HG02571 (cell line): ENCODE measurements around the gene ARHGEF2.

Experiments used
- ATAC-seq: cut with Tn5 transposase; IDR thresholded peaks from one replicate; pipeline ENCODE4 v1.9.1; 2021; ENCODE audit warnings: mild to moderate bottlenecking, moderate library complexity; ENCODE audit not compliant: unreplicated experiment

ARHGEF2 gene

DNA sequence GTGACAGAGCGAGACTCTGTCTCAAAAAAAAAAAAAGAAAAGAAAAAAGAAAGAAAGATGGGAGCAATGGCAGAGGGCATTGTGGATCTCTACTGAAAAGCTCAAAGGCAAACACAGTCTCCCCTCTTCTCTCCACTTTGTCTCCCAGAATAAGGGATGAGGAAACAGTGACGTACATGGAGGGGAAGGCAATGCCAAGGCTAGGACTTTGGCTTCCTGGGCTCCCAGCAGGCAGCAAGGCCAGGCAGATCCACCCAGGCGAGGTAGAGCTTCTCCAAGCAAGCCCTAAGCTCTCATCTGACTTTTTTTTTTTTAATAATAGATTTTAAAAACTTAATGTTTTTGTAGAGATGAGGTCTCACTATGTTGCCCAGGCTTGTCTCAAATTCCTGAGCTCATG, 4.6 kb downstream of the ARHGEF2 start:
- no peak for ATAC-seq

DNA sequence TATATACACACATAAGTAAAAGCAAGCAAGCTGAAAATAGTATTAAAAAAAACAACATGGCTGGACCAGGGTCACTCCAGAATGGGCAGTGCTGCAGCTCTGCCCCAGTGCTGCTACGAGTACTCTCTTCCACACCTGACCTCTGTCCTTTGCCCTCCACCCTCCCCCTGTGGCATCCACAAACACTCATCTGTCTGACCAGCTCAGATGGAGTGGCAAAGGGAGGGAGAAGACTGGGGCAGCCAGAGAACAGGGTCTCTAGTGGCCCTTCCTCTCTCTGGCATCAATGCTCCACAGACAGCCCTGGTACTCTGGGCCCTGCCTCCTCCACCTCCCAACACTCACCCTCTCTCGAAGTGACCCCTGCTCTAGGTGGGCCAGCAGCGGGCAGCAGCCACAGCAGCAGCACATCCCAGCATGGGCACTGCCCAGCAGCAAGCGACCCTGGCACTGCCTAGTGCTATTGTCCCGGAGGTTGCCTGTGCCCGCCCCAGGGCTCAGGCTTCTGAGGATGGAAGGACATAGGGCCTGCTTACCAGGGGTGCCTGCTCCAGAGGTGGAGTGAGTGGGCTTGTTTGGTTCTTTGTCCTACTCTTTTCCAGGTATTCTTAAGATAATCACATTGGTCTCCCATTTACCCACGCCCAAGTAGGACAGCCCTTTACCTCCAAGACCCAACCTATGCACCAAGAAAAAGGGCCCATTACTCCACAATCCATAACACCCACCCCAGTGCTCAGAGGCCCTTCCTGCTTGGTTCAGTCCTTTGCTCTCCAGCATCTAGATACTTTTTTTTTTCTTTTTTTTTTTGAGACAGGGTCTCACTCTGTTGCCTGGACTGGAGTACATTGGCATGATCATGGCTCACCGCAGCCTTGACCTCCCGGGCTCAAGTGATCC, 6.2 kb downstream of the ARHGEF2 start:
- no peak for ATAC-seq

DNA sequence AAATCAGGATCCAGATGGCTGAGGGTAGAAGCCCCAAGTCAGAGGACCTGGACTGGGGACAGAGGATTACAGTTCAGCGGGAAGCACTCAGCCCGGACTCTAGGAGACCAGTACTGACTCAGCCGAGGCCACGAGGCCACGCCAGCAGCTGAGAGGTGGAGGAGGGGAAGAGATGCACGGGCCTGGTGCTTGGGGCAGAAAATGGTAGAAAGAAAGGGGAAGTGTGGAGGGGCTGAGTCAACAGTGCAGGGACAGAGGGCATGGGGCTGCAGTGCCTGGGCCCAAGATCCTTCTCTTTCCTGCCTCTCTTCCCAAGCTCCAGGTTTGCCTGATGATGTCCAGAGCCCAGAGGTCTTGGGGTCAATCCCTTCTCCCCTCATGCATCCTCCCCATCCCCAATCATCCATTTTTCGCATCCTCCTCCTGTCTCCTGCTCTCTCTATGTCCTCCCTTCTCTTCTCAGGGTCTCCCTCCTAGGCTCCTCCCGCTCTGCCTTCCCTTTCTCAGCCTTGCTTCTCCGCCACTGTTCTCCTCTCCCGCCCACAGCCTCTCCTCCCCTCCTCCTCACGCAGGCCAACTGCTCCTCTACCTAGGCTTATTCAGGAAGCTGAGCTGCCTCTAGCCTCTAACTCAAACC, 7.7 kb downstream of the ARHGEF2 start:
- ATAC-seq = peak; percentile 41

DNA sequence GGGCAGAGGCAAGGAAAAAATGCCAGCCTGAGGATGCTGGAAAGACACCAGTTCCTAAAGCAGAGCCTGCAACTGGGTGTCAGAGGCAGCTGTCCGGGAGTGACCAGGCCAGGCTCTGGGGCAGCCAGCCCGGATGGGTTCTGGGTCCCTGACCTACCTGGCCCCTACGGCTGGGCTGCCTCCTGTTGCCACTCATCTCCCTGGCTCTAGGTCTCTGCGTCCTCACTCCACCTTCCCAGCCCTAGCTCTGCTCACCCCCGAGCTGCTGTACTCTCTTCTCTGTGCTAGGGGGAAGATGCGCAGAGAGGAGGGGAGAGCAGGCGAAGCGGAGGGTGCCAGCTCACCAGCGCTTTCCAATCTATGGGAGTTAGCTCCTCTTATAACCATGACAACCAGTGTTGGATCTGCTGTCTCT, 9.0 kb downstream of the ARHGEF2 start:
- ATAC-seq = no peak

DNA sequence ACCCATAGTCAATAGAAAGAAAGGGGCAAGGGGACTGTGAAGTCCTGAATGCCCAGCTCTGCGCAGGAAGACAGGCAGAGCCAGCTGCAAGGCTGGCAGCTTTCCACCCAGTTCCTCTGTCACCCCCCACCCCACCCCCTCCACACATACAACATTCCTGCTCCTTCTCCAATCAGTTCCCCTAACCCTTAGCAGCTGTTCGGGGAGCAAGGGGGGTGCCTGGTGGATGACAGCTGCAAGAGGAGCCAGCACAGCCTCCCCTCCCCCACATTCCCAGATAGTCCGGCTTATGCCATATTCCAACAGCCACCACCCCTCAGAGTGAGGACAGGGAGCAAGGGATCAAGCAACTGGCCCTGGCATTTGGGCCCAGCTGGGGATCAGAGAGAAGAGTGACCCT, 9.7 kb downstream of the ARHGEF2 start:
- ATAC-seq = no peak

DNA sequence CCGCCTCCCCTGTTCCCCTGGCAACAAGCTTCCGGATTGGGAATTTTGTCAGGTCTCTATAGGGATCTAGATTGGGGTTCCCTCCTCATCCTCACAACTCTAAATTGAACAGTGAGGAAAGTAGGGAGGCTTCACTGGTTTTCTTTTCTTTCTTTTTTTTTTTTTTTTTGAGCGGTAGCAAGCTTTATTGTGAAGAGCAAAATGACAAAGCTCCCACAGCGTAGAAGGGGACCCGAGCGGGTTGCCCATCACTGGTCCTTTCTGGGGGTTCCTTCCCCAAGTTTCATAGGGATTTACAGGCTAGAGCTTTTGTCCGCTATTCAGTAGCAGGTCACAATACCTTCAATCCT, 10.3 kb downstream of the ARHGEF2 start:
- no peak for ATAC-seq

DNA sequence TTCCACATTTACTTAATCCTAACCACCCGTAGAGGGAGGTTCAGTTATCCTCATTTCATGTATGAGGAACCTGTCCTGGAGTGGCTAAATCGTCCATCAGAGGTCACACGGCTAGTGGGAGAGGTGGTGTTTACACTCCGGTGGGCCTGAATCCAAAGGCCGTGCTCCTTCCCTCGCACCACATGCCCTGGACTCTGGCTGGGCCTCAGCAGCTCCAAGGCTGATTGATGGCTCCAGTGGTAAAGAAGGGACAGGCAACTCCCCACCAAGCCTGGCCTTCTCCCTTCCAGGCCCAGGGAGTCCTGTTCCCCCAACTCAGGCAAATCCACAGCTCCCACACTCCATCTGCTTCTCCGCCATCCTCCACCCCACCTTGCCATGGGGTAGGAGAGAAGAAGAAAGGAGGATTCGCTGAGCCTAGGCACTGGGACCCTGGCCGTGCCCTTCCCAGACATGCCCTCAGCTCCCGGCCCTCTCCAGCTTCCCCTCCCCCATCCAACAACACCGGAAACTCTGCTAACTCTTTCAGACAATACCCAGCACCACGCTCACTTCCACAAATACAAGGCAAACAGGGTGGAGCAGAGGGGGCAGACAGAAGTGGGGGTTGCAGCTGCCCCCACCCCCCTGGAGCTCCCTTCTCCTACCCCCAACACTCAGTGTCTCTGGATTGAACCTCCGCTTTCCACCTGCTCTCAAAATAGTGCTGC, 10.9 kb downstream of the ARHGEF2 start:
- ATAC-seq = no peak

DNA sequence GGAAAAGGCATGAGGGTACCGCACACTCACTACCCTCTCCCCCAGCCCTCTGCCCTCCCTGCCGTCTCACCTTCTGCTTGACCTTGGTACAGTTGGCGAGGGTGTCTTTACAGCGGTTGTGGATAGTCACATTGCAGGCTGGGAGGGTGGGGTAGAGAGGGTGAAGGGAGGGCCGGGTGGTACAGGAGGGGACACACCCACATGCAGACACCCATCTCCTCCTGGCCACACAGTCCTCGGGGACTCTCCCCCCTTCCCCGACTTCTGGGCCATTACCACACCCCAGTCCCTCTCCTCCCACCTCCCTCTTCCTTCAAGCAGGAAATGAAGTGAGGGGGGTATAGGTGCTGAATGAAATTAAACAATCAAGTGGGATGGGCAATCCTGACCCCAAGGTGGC, 11.6 kb downstream of the ARHGEF2 start:
- no peak for ATAC-seq

DNA sequence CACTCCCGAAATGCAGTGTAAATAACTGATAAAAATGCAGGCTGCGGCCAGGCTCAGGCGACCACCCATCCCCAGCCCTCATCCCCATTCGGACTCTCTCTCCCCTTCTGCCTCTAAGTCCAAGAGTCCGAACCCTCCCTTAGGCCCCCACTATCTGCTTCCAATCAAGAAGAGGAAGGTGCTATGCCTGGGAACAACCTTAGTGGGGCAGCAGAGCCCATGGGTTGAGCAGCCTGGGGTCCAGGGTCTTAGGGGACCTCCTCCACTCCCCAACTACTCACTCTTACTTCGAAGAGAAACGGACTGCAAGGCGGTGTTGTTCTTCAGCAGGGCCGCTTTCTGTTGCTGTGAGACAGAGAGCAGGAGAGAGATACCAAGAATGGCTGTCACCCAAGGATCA, 12.2 kb downstream of the ARHGEF2 start:
- ATAC-seq = no peak

DNA sequence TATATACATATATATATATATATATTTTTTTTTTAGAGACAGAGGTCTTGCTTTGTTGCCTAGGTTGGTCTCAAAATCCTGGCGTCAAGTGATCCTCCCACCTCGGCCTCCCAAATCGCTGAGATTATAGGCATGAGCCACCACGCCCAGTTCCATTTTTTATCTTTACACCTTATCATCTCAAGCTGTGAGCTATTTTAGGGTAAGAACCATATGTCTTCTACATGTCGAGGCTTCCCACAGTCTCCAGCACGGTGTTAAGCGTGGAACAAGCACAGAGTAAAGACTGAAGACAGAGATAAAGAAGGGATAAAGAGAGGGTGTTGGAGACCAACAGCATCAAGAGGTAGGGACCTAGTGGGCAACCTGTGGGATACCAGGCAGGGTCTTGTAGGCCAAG, 14.2 kb downstream of the ARHGEF2 start:
- no peak for ATAC-seq

DNA sequence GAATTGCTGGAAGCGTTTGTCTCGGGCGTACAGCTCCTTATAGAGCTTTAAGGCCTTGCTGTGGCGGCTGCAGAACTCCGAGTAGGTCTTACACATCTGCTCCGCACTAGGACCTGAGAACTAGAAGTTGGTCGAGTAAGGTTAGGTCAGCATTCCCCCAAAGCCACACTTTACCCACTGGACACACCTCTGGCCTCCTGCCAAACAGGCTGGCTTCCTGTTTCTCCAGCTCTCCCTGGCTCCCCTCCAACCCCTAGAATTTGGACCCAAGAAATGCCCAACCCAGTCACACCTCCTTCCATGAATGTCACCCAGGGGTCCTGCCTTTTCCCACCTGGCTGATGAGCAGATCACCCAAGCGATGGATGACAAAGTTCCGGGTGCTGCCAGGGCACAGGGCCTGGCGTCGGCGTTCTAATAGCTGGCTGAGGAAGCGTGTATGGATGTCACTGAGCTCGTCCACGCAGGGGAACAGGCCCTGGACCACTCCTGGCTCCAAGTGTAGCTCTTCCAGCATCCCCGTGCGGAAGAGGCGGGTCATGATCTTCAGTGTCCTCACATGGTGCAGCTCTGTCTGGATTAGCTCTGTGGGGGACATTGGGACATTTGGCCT, 15.6 kb downstream of the ARHGEF2 start:
- ATAC-seq = no peak

DNA sequence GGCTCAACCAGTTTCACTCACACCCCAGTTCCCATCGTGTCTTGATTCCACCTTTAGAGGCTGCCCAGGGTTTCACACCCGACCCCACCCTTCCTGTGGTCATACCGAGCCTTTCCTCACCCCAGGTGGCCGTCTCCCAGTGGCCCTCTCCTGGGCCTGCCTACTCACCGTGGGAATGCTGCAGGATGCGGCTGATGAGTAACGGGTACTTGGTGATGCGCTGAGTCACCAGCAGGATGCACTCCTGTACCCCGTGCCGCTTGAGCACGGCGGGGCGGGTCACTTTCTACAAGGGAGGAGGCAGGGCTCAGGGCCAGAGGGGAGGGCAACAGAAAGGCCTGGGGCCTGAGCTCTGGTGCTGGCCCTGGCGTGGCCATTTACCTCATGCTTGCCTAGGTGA, 16.4 kb downstream of the ARHGEF2 start:
- ATAC-seq = no peak

DNA sequence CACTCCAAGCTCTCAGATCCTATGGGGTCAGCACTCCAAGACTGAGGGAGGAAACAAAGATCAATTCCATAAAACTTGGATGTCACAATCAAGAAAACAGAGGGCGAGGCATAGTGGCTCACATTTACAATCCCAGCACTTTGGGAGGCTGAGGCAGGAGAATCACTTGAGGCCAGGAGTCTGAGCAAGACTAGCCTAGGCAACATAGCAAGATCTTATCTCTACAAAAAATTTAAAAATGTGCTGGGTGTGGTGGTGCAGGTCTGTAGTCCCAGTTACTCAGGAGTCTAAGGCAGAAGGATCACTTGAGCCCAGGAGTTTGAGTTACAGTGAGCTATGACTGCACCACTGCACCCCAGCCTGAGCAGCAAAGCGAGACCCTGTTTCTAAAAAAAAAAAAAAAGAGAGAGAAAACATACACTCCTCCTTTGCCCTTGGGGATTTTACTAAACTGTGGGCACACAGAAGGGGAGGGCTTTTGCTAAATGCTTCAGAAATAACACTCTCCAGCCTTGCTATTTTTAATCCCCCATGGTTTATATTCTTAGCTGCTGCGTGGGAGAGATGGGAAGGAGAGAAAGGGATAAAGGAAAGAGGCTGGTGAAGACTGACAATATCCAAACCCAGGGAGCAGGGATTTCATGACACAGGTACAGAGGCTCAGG, 18.1 kb downstream of the ARHGEF2 start:
- ATAC-seq = no peak

DNA sequence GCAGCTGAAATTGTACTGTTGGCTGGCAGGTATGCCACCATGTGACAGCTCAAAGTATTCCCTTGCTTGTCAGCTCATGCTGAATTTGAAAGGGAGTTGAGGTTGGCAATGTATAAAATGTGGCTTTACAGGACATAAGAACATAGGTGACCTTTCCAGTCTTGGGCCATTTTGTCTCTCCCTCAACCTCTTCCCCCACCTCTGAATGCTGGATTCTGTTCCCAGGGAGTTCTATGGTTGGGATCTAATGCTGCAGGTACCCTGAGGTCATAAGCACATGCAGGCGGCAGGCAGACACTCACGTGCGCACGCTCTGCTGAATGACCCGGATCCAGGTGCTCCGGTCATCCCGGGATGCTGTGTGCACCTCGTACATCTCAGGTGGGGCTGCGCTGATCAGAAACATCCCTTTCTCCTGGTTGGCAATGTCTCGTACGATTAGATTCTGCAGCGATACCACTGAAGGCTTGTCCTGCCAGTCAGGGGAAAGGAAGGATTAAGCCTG, 20.9 kb downstream of the ARHGEF2 start:
- no peak for ATAC-seq

DNA sequence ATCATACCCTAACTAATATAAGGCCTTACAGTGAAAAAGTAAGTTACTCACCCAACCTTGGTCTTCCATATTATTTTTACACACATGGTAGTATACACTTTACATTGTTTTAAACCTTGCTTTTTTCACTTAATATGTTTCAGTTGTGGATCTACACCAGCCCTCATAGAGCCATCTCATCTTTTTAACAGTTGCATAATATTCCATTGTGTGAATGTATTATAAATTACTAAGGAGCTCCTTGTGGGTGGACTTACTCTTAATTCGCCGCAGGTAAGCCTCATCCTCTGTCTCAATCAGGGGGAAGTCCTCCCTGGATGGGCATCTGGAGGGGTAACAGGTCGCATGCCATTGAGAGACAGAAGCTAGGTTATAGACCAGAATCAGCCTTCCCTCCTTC, 23.7 kb downstream of the ARHGEF2 start:
- no peak for ATAC-seq

DNA sequence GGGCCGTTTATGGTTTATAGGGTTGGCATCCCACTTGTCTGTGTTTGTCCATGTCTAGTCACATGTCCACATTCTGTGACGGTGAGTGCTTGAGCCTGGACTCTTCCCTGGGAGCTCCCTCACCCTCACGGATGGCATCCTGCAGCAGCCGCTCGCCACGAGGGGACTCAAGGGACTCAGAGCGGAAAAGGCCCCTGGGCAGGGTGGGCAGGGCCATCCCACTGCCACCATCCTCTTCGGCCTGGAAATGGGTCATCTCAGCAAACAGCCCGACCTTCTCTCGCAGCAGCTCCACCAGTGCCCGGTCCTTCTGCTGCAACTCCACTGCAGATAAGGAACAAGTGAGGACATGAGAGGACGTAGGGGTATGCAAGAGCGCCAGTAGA, 25.8 kb downstream of the ARHGEF2 start:
- no peak for ATAC-seq

DNA sequence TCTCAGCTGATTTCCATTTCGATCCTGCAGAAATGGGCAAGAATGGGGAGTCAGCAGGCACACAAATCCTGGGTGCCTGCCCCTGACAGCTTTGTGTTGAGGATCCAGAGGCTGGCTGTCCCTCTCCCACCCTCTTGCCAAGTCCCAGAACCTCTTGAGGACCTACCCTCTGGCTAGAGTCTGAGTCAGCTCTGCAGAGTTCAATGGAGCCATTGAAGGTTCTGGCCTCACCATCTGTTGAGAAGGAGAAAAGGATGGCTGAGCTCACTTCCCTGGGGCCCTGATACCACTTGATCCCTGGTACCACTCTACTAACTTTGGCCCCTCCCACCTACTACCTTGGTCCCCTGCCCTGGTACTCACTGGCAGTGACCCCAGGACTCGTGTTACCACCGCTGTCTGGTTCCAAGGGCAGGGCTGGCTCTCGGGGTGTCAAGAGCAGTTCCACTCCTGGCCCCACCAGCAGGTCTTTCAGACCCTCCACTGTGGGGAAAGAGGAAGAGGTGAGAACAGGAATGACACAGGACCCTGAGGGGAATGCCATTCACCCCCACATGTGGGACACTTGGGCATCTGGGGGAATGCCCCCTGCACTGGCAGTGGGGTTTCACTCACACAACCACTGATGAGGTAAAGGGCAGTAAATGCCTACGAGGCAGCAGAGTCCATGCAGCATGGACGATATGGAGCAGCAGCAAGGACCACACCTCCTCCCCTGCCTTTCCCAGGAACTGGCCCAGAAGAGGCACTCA, 26.4 kb downstream of the ARHGEF2 start:
- no peak for ATAC-seq

DNA sequence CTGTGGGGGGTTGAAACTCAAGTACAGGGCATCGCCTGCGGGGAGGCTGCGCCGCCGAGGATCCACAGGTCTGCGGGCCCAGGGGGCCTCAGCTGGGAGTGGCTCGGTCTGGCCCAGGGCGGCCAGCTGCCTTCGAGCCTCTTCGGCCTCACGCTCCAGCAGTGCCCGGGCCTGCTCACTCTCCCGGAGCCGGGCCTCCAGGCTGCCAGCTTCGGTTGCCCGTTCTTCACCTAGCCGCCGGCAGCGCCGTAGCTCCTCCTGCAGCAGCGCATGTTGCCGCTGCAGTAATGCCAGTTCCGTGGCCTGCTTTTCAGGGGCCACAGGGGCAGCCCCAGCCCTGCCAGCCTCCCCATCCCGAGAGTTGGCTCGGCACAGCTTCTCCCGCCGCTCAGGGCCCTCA, 27.5 kb downstream of the ARHGEF2 start:
- no peak for ATAC-seq

DNA sequence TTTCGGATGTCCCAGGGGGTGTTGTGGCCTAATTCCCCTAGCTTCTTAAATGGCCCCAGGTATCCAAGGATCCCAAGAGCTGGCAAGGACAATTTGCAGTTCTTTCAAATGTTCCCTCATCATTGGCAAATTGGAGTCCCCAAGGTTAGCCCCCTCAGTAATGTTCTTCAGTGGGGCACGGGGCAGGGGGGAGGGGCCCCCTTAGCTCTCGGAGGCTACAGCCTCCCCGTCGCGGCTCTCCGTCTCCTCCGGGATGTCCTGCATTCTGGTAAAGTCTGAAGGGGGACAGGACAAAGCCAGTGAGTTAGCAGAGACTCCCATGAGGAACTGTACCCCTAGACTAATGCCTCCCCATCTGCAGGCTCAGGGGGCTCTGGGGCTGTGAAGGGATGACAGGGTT, 30.6 kb downstream of the ARHGEF2 start:
- no peak for ATAC-seq

DNA sequence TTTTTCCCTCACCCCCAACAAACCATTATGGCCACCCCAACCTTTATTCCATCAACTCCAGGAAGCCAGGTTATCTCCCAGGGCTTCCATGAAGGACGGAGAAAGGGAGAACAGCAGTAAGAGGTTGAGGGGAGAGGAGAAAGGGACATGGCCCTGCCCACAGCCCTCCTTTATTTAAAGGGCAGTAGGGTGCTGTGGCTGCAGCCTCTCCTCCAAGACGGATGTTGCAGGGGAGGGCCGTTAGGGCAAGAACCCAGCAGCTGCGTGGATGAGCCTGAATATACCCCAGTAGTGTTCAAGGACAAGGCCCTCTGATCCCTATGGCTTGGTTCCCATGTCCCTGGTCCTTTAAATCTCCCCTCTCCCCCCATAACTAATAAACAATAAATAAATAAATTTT, 31.1 kb downstream of the ARHGEF2 start:
- ATAC-seq = no peak
